ENCODE data around the gene VSTM2L.
A peak's percentile ranks its signal among the peaks of the same experiment; 100 is the strongest.
"Not testable (repeated sequence)": the region's sequence is repeated elsewhere in the genome, so short reads cannot be mapped to it uniquely, and the experiment has no call there.

VSTM2L gene

GRCh38 chr20:37902504-37903313 lies at the start of gene VSTM2L:
TSS of gene VSTM2L (plus strand) at chr20:37903127. CDS start at chr20:37903351, 224 bp downstream.
- peak; percentile 49 for DNase-seq

- no peak for DNase-seq
Measured at GRCh38 chr20:37853823-37854375, 49.0 kb upstream of the VSTM2L start.

- not testable (repeated sequence) for DNase-seq
Measured at GRCh38 chr20:37856034-37856433, 46.9 kb upstream of the VSTM2L start.

- DNase-seq, result no peak
Measured at GRCh38 chr20:37856932-37857660, 45.8 kb upstream of the VSTM2L start.

GRCh38 chr20:37859406-37860171 lies 43.3 kb upstream of the VSTM2L start:
- DNase-seq, result no peak

- DNase-seq, result no peak
Measured at GRCh38 chr20:37863289-37863688, 39.6 kb upstream of the VSTM2L start.

- DNase-seq, result no peak
Measured at GRCh38 chr20:37864298-37864697, 38.6 kb upstream of the VSTM2L start.

GRCh38 chr20:37866051-37866450 lies 36.9 kb upstream of the VSTM2L start:
- DNase-seq, result no peak

GRCh38 chr20:37867289-37868195 lies 35.4 kb upstream of the VSTM2L start:
- no peak for DNase-seq

GRCh38 chr20:37868851-37869333 lies 34.0 kb upstream of the VSTM2L start:
- DNase-seq, result no peak

- no peak for DNase-seq
Measured at GRCh38 chr20:37869334-37869861, 33.5 kb upstream of the VSTM2L start.

- no peak for DNase-seq
Measured at GRCh38 chr20:37870294-37870693, 32.6 kb upstream of the VSTM2L start.

- no peak for DNase-seq
Measured at GRCh38 chr20:37871751-37872150, 31.2 kb upstream of the VSTM2L start.

- no peak for DNase-seq
Measured at GRCh38 chr20:37872161-37872560, 30.8 kb upstream of the VSTM2L start.

- no peak for DNase-seq
Measured at GRCh38 chr20:37873884-37874283, 29.0 kb upstream of the VSTM2L start.

GRCh38 chr20:37875460-37876175 lies 27.3 kb upstream of the VSTM2L start:
- no peak for DNase-seq

GRCh38 chr20:37876863-37877262 lies 26.1 kb upstream of the VSTM2L start:
- DNase-seq, result no peak

- DNase-seq, result no peak
Measured at GRCh38 chr20:37877832-37878772, 24.8 kb upstream of the VSTM2L start.

- DNase-seq, result no peak
Measured at GRCh38 chr20:37878835-37879599, 23.9 kb upstream of the VSTM2L start.

Data from hematopoietic multipotent progenitor cell treated with erythropoietin and hydrocortisone succinate and interleukin-3 and kit ligand, for 4 days (in vitro differentiated cells).